ENCODE data around the gene CDRT15. TPM values are rescaled to one million over a fixed set of nuclear protein-coding genes. Genes with fewer than 3 reads are reported as not detected.

CDRT15 gene
- total RNA-seq, 2 experiments from 2014 or later = not detected

Other genes with a start within 250 kb of the CDRT15 start
- gene COX10, start 167.4 kb downstream of the CDRT15 start, total RNA-seq = 10 to 100 TPM; 22.9 to 23.6 TPM
- 10 to 100 TPM; 13.4 to 13.9 TPM for gene HS3ST3B1, start 64.2 kb upstream of the CDRT15 start, total RNA-seq

Measured in activated CD4-positive, alpha-beta memory T cell treated with anti-CD3 and anti-CD28 coated beads for 36 hours (primary cell).